Ammon's horn (tissue), 1 donor: ENCODE measurements around the gene TDRD7.

Experiments used
- DNase-seq: peaks from one replicate; pipeline ENCODE4 v3.0.0-alpha.2; 2016; ENCODE audit warnings: low spot score

TDRD7 gene

GRCh38 chr9:97528529-97529230 lies 116.8 kb downstream of the TDRD7 start:
- no peak for DNase-seq

GRCh38 chr9:97529363-97530076 lies 117.6 kb downstream of the TDRD7 start:
- DNase-seq, result no peak

GRCh38 chr9:97531888-97532376 lies 120.0 kb downstream of the TDRD7 start:
- DNase-seq, result no peak

DNA sequence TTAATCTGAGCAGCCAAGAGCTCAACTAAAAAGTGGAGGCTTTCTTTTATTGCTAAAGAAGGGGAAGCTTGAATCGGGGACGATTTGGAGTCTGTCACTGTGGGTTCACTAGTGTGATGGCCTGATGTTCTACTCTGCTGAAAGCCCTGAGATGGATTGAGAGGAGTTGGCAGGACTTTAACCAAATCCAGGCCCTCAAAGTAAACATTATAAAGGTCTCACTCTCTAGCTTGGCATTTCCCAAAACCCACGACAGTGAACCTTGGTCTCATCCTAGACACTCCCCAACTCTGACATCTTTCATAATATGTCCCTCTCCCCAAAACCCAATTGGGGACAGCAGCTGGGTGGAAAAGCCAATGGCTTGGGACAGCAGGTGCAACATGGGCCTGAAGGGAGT lies 122.3 kb downstream of the TDRD7 start:
- DNase-seq, result no peak

DNA sequence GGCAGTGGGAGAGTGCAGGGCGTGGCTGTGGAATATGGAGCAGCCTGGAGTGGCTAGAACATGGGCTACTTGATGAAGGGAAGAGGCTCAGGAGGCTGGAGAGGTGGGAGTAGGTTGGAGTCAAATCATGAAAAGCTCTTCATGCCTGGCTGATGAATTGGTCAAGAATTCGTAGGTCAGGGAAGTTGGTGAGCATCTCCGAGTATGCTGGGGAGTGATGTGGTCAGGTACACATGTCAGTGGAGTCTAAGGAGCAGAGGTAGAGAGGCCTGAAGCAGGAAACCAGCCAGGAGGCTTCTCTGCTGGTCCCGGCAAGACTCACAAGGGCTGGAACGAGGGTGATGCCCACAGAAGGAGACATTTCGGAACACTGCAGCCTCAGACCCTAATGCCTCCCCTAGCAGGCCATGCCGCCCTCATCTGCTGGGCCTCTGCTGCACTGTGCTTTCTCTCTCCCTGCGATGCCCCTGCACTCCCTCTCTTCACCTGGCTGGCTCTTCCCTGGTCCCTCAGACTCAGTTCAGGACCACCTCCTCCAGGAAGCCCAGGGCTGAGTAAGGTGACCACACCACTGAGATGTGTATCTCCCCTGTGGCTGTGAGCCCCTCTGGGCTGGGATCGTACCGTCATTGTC lies 123.2 kb downstream of the TDRD7 start:
- no peak for DNase-seq

DNA sequence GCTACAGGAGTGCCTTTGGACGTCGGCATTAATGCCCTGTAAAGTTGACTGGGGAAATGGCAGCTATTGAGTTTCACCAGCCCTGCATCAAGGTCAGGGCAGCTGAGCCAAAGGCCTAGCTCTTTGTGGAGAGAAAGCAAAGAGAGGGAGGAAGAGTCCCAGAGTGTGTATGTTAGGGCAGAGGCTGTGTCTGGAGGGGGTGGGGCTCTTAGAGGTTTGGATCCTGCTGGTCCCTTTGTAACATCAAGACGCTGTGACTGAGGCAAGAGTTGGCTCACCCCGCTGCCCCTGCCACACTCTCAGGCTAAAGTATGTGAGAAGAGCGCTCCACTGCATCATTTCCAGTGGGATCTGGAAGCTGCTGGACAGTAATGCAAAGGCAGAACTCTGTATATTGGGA lies 123.9 kb downstream of the TDRD7 start:
- no peak for DNase-seq

DNA sequence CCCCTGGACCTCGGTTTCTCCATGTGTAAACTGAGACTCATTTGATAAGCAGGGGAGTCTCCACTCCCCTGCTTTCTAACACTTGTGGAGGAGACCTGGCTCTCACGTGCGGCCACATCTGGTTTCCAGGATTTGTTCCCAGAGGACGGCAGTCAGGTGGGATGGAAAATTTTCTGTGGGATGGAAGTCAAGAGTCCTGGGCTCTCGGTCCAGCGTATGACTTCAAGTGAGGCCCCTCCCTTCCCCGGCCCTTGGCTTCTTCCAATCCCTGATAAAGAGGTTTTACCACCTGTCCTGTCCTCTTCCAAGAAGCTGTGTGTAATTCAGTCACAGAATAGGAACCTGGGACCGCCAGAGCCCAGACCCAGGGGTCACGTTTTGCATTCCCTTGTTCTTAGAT lies 124.6 kb downstream of the TDRD7 start:
- no peak for DNase-seq

DNA sequence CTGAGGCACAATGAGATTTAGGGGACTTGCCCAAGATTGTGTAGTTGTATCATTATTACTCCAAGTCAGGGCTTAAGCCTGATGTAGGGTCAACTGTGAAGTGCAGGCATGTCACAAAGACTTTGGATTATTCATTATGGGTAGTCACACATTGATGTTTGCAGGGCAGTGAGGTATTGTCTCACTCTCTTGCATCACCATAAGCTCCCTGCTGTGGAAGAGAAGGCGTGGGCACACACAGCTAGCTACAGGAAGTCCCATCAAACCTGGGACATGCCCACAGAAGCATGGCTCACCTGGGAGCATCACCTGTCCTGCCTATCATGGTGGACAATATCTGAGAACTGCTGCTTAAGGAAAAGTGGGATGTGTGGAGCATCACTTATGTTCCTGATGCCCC lies 131.7 kb downstream of the TDRD7 start:
- no peak for DNase-seq

DNA sequence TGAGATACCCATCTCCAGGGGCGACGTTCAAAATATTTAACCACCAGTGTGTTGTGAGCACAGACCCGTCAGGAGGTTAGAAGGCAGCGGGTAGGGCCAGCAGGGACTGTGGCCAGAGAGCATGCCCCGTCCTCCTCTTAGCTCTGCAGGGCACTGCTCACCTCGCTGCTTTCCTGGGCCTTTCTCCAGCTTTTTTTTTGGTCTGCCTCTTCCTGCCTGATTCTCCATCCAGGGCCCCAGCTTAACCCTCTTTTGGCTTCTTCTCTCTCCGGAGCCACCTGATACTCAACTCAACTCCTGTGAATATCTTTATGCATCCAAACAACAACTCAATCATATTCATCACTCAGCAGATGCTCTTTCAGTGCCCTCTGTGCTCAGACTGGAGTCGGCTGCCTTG lies 133.6 kb downstream of the TDRD7 start:
- no peak for DNase-seq
